Measurements from ENCODE around the gene ARHGAP15.

Gene ARHGAP15

DNA sequence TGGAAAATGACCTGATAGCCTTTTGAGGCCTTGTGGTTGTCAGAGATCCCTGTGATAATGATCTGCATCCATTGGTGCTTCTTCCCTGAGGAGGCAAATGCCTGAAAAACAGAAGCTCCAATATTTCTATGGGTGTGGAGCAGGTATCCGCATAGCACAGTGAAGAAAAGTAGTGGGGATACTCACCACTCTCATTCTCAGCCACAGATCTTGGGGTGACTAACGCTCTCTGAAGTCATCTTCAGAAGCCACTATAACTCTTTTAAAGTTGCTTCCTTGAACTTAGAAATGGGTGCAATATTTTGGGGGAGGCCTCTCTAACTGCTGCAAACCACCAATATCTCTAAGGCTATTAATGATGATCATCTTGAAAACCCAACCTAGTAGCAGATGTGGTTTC lies 46.2 kb downstream of the ARHGAP15 start:
- no peak overlapping the region for H3K4me3 Mint-ChIP-seq
- no peaks in the 10 kb centered on the region for H3K27me3 Mint-ChIP-seq (ENCODE audit: low read depth)
- peaks cover 35% of the 10 kb centered on the region for H3K36me3 Mint-ChIP-seq (ENCODE audit: low read depth)
- H3K9me3 Mint-ChIP-seq: peaks cover 3% of the 10 kb centered on the region
- no peak overlapping the region for H3K27ac Mint-ChIP-seq
- H3K4me1 Mint-ChIP-seq (ENCODE audit: low read depth): peaks cover 56% of the 10 kb centered on the region

DNA sequence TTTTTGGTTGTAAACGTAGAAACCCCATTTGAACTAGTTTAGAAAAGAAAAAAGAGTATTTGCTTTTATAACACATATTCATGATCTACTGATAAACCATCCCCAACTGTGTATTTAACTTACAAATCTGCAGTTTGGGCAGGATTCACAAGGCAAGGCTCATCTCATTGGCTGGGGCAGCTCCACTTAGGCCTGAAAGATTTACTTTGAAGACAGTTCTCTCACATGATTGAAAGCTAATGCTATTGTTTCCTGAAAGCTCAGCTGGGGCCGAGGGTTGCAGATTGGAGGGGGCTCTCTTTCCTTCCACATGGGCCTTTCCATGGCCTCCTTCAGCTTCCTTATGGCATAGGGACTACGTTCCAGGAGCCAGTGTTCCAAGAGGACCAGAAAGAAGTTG lies 47.4 kb downstream of the ARHGAP15 start:
- H3K4me1 Mint-ChIP-seq (ENCODE audit: low read depth): peaks cover 50% of the 10 kb centered on the region

GRCh38 chr2:143177096-143177786 lies 48.0 kb downstream of the ARHGAP15 start:
- Mint-ChIP-seq H3K4me1 (ENCODE audit: low read depth) (peaks cover 49% of the 10 kb centered on the region), H3K9me3 (peaks cover 3% of the 10 kb centered on the region), H3K27ac (peak overlapping the region; percentile 91), H3K27me3 (ENCODE audit: low read depth) (no peaks in the 10 kb centered on the region), H3K36me3 (ENCODE audit: low read depth) (peaks cover 32% of the 10 kb centered on the region), H3K4me3 (peak overlapping the region; percentile 77)

More for the DNA sequence above, 47.4 kb downstream of the ARHGAP15 start:
- Mint-ChIP-seq H3K9me3 (peaks cover 3% of the 10 kb centered on the region), H3K27ac (peak overlapping the region; percentile 91), H3K4me3 (peak overlapping the region; percentile 77), H3K27me3 (ENCODE audit: low read depth) (no peaks in the 10 kb centered on the region), H3K36me3 (ENCODE audit: low read depth) (peaks cover 33% of the 10 kb centered on the region)

DNA sequence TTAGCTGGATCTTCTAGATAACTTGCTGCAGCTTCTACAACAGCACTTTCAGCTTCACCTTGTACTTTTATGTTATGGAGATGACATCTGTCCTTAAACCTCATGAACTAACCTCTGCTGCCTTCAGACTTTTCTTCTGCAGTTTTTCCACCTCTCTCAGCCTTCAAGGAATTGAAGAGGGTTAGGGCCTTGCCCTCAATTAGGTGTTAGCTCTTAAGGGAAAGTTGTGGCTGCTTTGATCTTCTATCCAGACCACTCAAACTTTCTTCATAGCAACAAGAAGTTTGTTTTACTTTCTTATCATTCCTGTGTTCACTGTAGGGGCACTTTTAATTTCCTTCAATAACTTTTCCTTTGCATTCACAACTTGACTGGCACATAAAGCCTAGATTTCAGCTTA lies 52.3 kb downstream of the ARHGAP15 start:
- no peak overlapping the region for H3K27ac Mint-ChIP-seq
- peaks cover 41% of the 10 kb centered on the region for H3K36me3 Mint-ChIP-seq (ENCODE audit: low read depth)
- H3K27me3 Mint-ChIP-seq (ENCODE audit: low read depth): no peaks in the 10 kb centered on the region
- peaks cover 44% of the 10 kb centered on the region for H3K4me1 Mint-ChIP-seq (ENCODE audit: low read depth)
- H3K9me3 Mint-ChIP-seq: peaks cover 3% of the 10 kb centered on the region
- H3K4me3 Mint-ChIP-seq: no peak overlapping the region

- H3K9me3 Mint-ChIP-seq: peaks cover 3% of the 10 kb centered on the region
- H3K4me3 Mint-ChIP-seq: no peak overlapping the region
- no peaks in the 10 kb centered on the region for H3K27me3 Mint-ChIP-seq (ENCODE audit: low read depth)
- peaks cover 37% of the 10 kb centered on the region for H3K4me1 Mint-ChIP-seq (ENCODE audit: low read depth)
- peaks cover 37% of the 10 kb centered on the region for H3K36me3 Mint-ChIP-seq (ENCODE audit: low read depth)
- H3K27ac Mint-ChIP-seq: peak overlapping the region; percentile 29
These were observed 53.4 kb downstream of the ARHGAP15 start for GRCh38 chr2:143182649-143183048.

- no peak overlapping the region for H3K27ac Mint-ChIP-seq
- peaks cover 37% of the 10 kb centered on the region for H3K36me3 Mint-ChIP-seq (ENCODE audit: low read depth)
These were observed 54.7 kb downstream of the ARHGAP15 start for GRCh38 chr2:143183804-143184463.

GRCh38 chr2:143186876-143187275 lies 57.7 kb downstream of the ARHGAP15 start:
- Mint-ChIP-seq H3K27me3 (ENCODE audit: low read depth) (no peaks in the 10 kb centered on the region), H3K4me3 (no peak overlapping the region), H3K27ac (no peak overlapping the region), H3K9me3 (no peaks in the 10 kb centered on the region), H3K4me1 (ENCODE audit: low read depth) (peaks cover 22% of the 10 kb centered on the region), H3K36me3 (ENCODE audit: low read depth) (peaks cover 27% of the 10 kb centered on the region)

More at GRCh38 chr2:143183804-143184463, 54.7 kb downstream of the ARHGAP15 start:
- peaks cover 32% of the 10 kb centered on the region for H3K4me1 Mint-ChIP-seq (ENCODE audit: low read depth)
- no peaks in the 10 kb centered on the region for H3K27me3 Mint-ChIP-seq (ENCODE audit: low read depth)
- H3K4me3 Mint-ChIP-seq: no peak overlapping the region
- peaks cover 3% of the 10 kb centered on the region for H3K9me3 Mint-ChIP-seq

- Mint-ChIP-seq H3K9me3 (no peaks in the 10 kb centered on the region), H3K36me3 (ENCODE audit: low read depth) (peaks cover 20% of the 10 kb centered on the region), H3K27ac (no peak overlapping the region), H3K4me3 (no peak overlapping the region), H3K27me3 (ENCODE audit: low read depth) (no peaks in the 10 kb centered on the region), H3K4me1 (ENCODE audit: low read depth) (peaks cover 23% of the 10 kb centered on the region)
These were observed 61.2 kb downstream of the ARHGAP15 start for GRCh38 chr2:143190431-143190830.

GRCh38 chr2:143192106-143192505 lies 62.9 kb downstream of the ARHGAP15 start:
- H3K4me1 Mint-ChIP-seq (ENCODE audit: low read depth): peaks cover 14% of the 10 kb centered on the region
- H3K4me3 Mint-ChIP-seq: no peak overlapping the region
- no peaks in the 10 kb centered on the region for H3K9me3 Mint-ChIP-seq
- H3K27ac Mint-ChIP-seq: no peak overlapping the region
- peaks cover 18% of the 10 kb centered on the region for H3K36me3 Mint-ChIP-seq (ENCODE audit: low read depth)
- no peaks in the 10 kb centered on the region for H3K27me3 Mint-ChIP-seq (ENCODE audit: low read depth)

DNA sequence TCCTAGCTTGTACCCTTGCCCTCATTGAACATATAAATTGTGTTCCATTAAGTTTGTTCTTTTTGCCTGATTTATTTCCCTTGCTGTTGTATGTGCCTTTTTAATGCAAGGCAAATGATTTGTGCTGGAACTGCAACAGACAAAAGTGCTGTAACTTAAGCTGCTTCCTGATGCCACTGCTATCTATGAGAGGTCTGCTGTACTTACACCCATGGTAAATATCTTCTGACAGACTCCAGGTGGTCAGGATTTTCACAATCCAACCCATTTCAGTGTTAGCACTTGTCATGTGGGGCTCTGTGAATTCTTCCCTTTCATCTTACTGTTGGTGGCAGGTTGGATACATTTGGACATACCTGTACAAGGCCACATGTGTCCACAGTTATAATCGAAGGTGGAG lies 63.5 kb downstream of the ARHGAP15 start:
- no peak overlapping the region for H3K4me3 Mint-ChIP-seq
- no peaks in the 10 kb centered on the region for H3K27me3 Mint-ChIP-seq (ENCODE audit: low read depth)
- no peaks in the 10 kb centered on the region for H3K9me3 Mint-ChIP-seq
- no peak overlapping the region for H3K27ac Mint-ChIP-seq
- H3K4me1 Mint-ChIP-seq (ENCODE audit: low read depth): peaks cover 14% of the 10 kb centered on the region
- H3K36me3 Mint-ChIP-seq (ENCODE audit: low read depth): peaks cover 18% of the 10 kb centered on the region

DNA sequence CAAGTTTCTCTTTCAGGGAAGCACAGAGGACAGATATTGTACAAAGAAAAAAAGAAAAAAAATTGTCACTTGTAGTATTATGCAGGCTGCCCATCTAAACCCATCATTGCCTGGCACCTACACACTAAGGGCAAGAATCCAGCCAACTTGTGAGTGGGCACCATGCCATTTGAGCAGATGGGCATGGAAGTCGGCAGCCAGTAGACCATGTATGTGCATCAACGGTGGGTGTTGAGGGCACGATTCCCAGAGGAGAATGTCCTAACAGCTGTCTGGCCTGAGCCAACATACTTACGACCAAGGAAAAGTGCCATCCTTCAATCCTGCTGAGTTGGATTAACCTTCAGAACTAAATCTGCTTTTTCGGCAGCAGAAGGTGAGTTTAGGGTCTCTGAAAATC lies 63.9 kb downstream of the ARHGAP15 start:
- Mint-ChIP-seq H3K4me3 (no peak overlapping the region), H3K27ac (no peak overlapping the region), H3K36me3 (ENCODE audit: low read depth) (peaks cover 18% of the 10 kb centered on the region), H3K27me3 (ENCODE audit: low read depth) (no peaks in the 10 kb centered on the region), H3K9me3 (no peaks in the 10 kb centered on the region), H3K4me1 (ENCODE audit: low read depth) (peaks cover 14% of the 10 kb centered on the region)

GRCh38 chr2:143195511-143195910 lies 66.3 kb downstream of the ARHGAP15 start:
- no peaks in the 10 kb centered on the region for H3K9me3 Mint-ChIP-seq
- no peaks in the 10 kb centered on the region for H3K27me3 Mint-ChIP-seq (ENCODE audit: low read depth)
- no peak overlapping the region for H3K27ac Mint-ChIP-seq
- peaks cover 19% of the 10 kb centered on the region for H3K36me3 Mint-ChIP-seq (ENCODE audit: low read depth)
- H3K4me3 Mint-ChIP-seq: no peak overlapping the region
- H3K4me1 Mint-ChIP-seq (ENCODE audit: low read depth): peaks cover 22% of the 10 kb centered on the region

- Mint-ChIP-seq H3K36me3 (ENCODE audit: low read depth) (peaks cover 64% of the 10 kb centered on the region), H3K27ac (peak overlapping the region; percentile 80), H3K9me3 (peaks cover 9% of the 10 kb centered on the region), H3K27me3 (ENCODE audit: low read depth) (no peaks in the 10 kb centered on the region), H3K4me1 (ENCODE audit: low read depth) (peaks cover 51% of the 10 kb centered on the region), H3K4me3 (peak overlapping the region; percentile 18)
These were observed 74.8 kb downstream of the ARHGAP15 start for GRCh38 chr2:143204062-143204461.

- peak overlapping the region; percentile 4 for H3K4me3 Mint-ChIP-seq
- H3K27ac Mint-ChIP-seq: peak overlapping the region; percentile 61
- no peaks in the 10 kb centered on the region for H3K27me3 Mint-ChIP-seq (ENCODE audit: low read depth)
- peaks cover 71% of the 10 kb centered on the region for H3K36me3 Mint-ChIP-seq (ENCODE audit: low read depth)
- H3K4me1 Mint-ChIP-seq (ENCODE audit: low read depth): peaks cover 49% of the 10 kb centered on the region
- H3K9me3 Mint-ChIP-seq: peaks cover 9% of the 10 kb centered on the region
These were observed 76.0 kb downstream of the ARHGAP15 start for GRCh38 chr2:143205106-143205764.
